PC-9 (cell line): ENCODE measurements around the gene PSD4. TPM values are rescaled to one million over a fixed set of nuclear protein-coding genes. Genes with fewer than 3 reads are reported as not detected.

Experiments used
- BruUV-seq: library from RNA; stranded (reverse); fragments of 400-500 nt; replicated peaks from 2 replicates; lab custom pipeline; 2021; lab: Mats Ljungman, UMichigan
- CTCF ChIA-PET: fragments of 300-600 bp; sonication (Branson Sonifier 250); formaldehyde crosslinking; loops from one replicate; lab custom pipeline; 2022; ENCODE audit warnings: antibody characterized with exemption; lab: Charles Lee
- POLR2A ChIA-PET: fragments of 300-600 bp; sonication (Branson Sonifier 250); formaldehyde crosslinking; loops from one replicate; lab custom pipeline; 2022; ENCODE audit warnings: antibody characterized with exemption; ENCODE audit not compliant: unreplicated experiment; lab: Charles Lee
- DNase-seq, 2 experiments: peaks; one replicate each; pipeline versions ENCODE4 v3.0.0 to v3.0.0-alpha.2; 2015 to 2022; ENCODE audit warnings: mixed read lengths in 1 of 2
- H2AFZ ChIP-seq: fragments of 200-600 bp; sonication (generic); 2 replicates; pipeline ENCODE4 v1.8.1; 2017; ENCODE audit warnings: antibody characterized with exemption
- H3F3A ChIP-seq: fragments of 200-600 bp; sonication (generic); 2 replicates; pipeline ENCODE4 v1.8.1; 2017; ENCODE audit warnings: antibody characterized with exemption, mild to moderate bottlenecking, low read depth; ENCODE audit not compliant: insufficient read depth
- H3K27ac ChIP-seq: fragments of 200-600 bp; sonication (generic); 2 replicates; pipeline ENCODE4 v1.6.1; 2016; ENCODE audit warnings: mixed run types
- H3K27me3 ChIP-seq: fragments of 200-600 bp; sonication (generic); 2 replicates; pipeline ENCODE4 v1.6.1; 2016; ENCODE audit warnings: low read depth, mixed run types; ENCODE audit not compliant: insufficient read depth
- H3K36me3 ChIP-seq: fragments of 200-600 bp; sonication (generic); 2 replicates; pipeline ENCODE4 v1.6.1; 2016; ENCODE audit warnings: low read depth, mixed run types
- H3K4me1 ChIP-seq: fragments of 200-600 bp; sonication (generic); replicated peaks from 2 replicates; pipeline ENCODE4 v1.6.1; 2016; ENCODE audit warnings: mixed run types; ENCODE audit not compliant: insufficient read depth
- H3K4me2 ChIP-seq: fragments of 200-600 bp; sonication (generic); 2 replicates; pipeline ENCODE4 v1.6.1; 2017; ENCODE audit warnings: mixed run types
- H3K4me3 ChIP-seq: fragments of 200-600 bp; sonication (generic); 2 replicates; pipeline ENCODE4 v1.6.1; 2016; ENCODE audit warnings: mixed run types
- H3K79me2 ChIP-seq: fragments of 200-600 bp; sonication (generic); 2 replicates; pipeline ENCODE4 v1.6.1; 2017; ENCODE audit warnings: low read depth, mixed run types
- H3K9me2 ChIP-seq: fragments of 200-600 bp; sonication (generic); 2 replicates; pipeline ENCODE4 v1.8.1; 2017; ENCODE audit warnings: mild to moderate bottlenecking; ENCODE audit not compliant: insufficient read depth
- H3K9me3 ChIP-seq: fragments of 200-600 bp; sonication (generic); 2 replicates; pipeline ENCODE4 v1.8.1; 2016; ENCODE audit warnings: low read depth; ENCODE audit not compliant: insufficient read depth
- H4K20me1 ChIP-seq: fragments of 200-600 bp; sonication (generic); 2 replicates; pipeline ENCODE4 v1.8.1; 2017; ENCODE audit not compliant: insufficient read depth
- CTCF ChIP-seq: fragments of 200-600 bp; sonication (generic); conservative IDR thresholded peaks from 2 replicates; pipeline ENCODE4 v1.6.1; 2017; ENCODE audit warnings: mixed run types, antibody characterized with exemption, mild to moderate bottlenecking, moderate library complexity
- EZH2 ChIP-seq: fragments of 200-600 bp; sonication (generic); IDR thresholded peaks from 2 replicates; pipeline ENCODE4 v1.8.0; 2017; ENCODE audit warnings: antibody characterized with exemption, low read depth
- intact Hi-C: fragments of 100-400 bp; cut with micrococcal nuclease; formaldehyde crosslinking; loops from one replicate; pipeline ENCODE4 v1.10.0; 2022; ENCODE audit not compliant: unreplicated experiment
- total RNA-seq: library from RNA; stranded (reverse); gene quantifications from 2 replicates; pipeline ENCODE4 v1.2.3, GENCODE V29; 2021

PSD4 gene
- total RNA-seq, 1 experiment from 2014 or later = 29.6 TPM

GRCh38 chr2:113218283-113219091, 44.7 kb downstream of the PSD4 start:
- H4K20me1 ChIP-seq = no peaks in the 10 kb centered on the region
- no TSS peak for BruUV-seq
- no peaks in the 10 kb centered on the region for H3K79me2 ChIP-seq
- H3K36me3 ChIP-seq = no peaks in the 10 kb centered on the region
- 0 out of 2 replicates have a peak, but pooled peaks cover 3% of the 10 kb centered on the region for H3F3A ChIP-seq
- no peak overlapping the region for H3K4me3 ChIP-seq
- intact Hi-C loops = no loop called here
- ChIA-PET CTCF (no interaction called here), POLR2A (no interaction called here)
- TF ChIP-seq EZH2 (no peak), CTCF (no peak)
- H3K9me3 ChIP-seq = no peaks in the 10 kb centered on the region
- no peak overlapping the region for H3K27ac ChIP-seq
- no peaks in the 10 kb centered on the region for H3K9me2 ChIP-seq
- H3K4me1 ChIP-seq = no peaks in the 10 kb centered on the region
- H2AFZ ChIP-seq = no peak overlapping the region
- H3K4me2 ChIP-seq = no peak overlapping the region
- no peak for DNase-seq
- no peaks in the 10 kb centered on the region for H3K27me3 ChIP-seq

- H3K4me2 ChIP-seq = no peak overlapping the region
- no peak for DNase-seq
- H3F3A ChIP-seq = 0 out of 2 replicates have a peak, but pooled peaks cover 3% of the 10 kb centered on the region
- no peaks in the 10 kb centered on the region for H3K27me3 ChIP-seq
- POLR2A ChIA-PET = no interaction called here
- H3K79me2 ChIP-seq = no peaks in the 10 kb centered on the region
- H3K9me2 ChIP-seq = no peaks in the 10 kb centered on the region
- BruUV-seq = no TSS peak
- no peak overlapping the region for H2AFZ ChIP-seq
- H4K20me1 ChIP-seq = no peaks in the 10 kb centered on the region
- H3K9me3 ChIP-seq = no peaks in the 10 kb centered on the region
- no peaks in the 10 kb centered on the region for H3K36me3 ChIP-seq
- TF ChIP-seq EZH2 = no peak
- no peaks in the 10 kb centered on the region for H3K4me1 ChIP-seq
- no peak overlapping the region for H3K4me3 ChIP-seq
- H3K27ac ChIP-seq = no peak overlapping the region
- intact Hi-C loops = no loop called here
- CTCF ChIA-PET = interaction anchor here (0.5 kb wide), 1 partner anchor 278 kb away, joined by 15 read pairs; no protein-coding TSS in a partner anchor
Measured at GRCh38 chr2:113219092-113219441, 45.3 kb downstream of the PSD4 start.

- CTCF ChIA-PET = interaction anchor here (0.5 kb wide), 1 partner anchor 278 kb away, joined by 15 read pairs; no protein-coding TSS in a partner anchor
Measured at GRCh38 chr2:113219525-113219888, 45.7 kb downstream of the PSD4 start.

More at GRCh38 chr2:113219525-113219888, 45.7 kb downstream of the PSD4 start:
- no peak for DNase-seq
- no TSS peak for BruUV-seq
- no peaks in the 10 kb centered on the region for H3K79me2 ChIP-seq
- H4K20me1 ChIP-seq = no peaks in the 10 kb centered on the region
- H2AFZ ChIP-seq = no peak overlapping the region
- no peaks in the 10 kb centered on the region for H3K36me3 ChIP-seq
- no peaks in the 10 kb centered on the region for H3K9me3 ChIP-seq
- H3K9me2 ChIP-seq = no peaks in the 10 kb centered on the region
- no peaks in the 10 kb centered on the region for H3K4me1 ChIP-seq
- no peak overlapping the region for H3K4me3 ChIP-seq
- 0 out of 2 replicates have a peak, but pooled peaks cover 3% of the 10 kb centered on the region for H3F3A ChIP-seq
- H3K27ac ChIP-seq = no peak overlapping the region
- intact Hi-C loops = no loop called here
- no peaks in the 10 kb centered on the region for H3K27me3 ChIP-seq
- H3K4me2 ChIP-seq = no peak overlapping the region
- POLR2A ChIA-PET = no interaction called here
- TF ChIP-seq EZH2 (no peak), CTCF (no peak)
